ENCODE results near the gene CCNO. TPM values are rescaled to one million over a fixed set of nuclear protein-coding genes. Genes with fewer than 3 reads are reported as not detected.

The CCNO gene
- total and polyA plus RNA-seq, 2 of the 8 experiments (the other 6 are each of a cell fraction or from before 2014, with no cell fraction given): 0.14 to 0.41 TPM

- Histone ChIP-seq H4K8ac (ENCODE audit: extremely low read depth, insufficient read depth, low read length) (no peak overlapping the region), H3K36me3 (ENCODE audit: control insufficient read depth in 2 of 4, insufficient read depth in 4 of 4, low read length in 3 of 4) (peaks cover 0 to under 1% (median 0%) of the 10 kb centered on the region in 4 experiments; a peak in 1 of 8 replicates), H3K4me1 (replicated peaks in 1 of 4; ENCODE audit: control insufficient read depth in 3 of 4, insufficient read depth in 4 of 4, low read length in 3 of 4) (no peaks in the 10 kb centered on the region), H3K9ac (replicated peaks in 1 of 4; ENCODE audit: extremely low read depth in 1 of 4, low read depth in 3 of 4, low read length in 3 of 4) (no peak overlapping the region), H3K27me3 (replicated peaks in 1 of 4; ENCODE audit: control insufficient read depth in 3 of 4, extremely low read depth in 1 of 4, insufficient read depth in 3 of 4, low read length in 3 of 4) (no peaks in the 10 kb centered on the region), H2BK12ac (ENCODE audit: low read depth, low read length) (no peak overlapping the region), H3K56ac (replicated peaks; ENCODE audit: insufficient read length, low read depth, low read length) (no peak overlapping the region), H2AFZ (ENCODE audit: low read length) (no peak overlapping the region), H4K20me1 (replicated peaks in 1 of 2; ENCODE audit: control insufficient read depth in 1 of 2, insufficient read depth in 2 of 2, low read length in 2 of 2) (no peaks in the 10 kb centered on the region), H3K79me1 (ENCODE audit: low read depth, low read length) (no peaks in the 10 kb centered on the region), H4K5ac (ENCODE audit: insufficient read length, low read depth, low read length) (no peak overlapping the region), H3K18ac (ENCODE audit: extremely low read depth, low read length) (no peak overlapping the region), H2AK5ac (ENCODE audit: low read depth, low read length) (no peak overlapping the region), H3K23ac (ENCODE audit: insufficient read length) (no peak overlapping the region), H3K4ac (replicated peaks; ENCODE audit: insufficient read length, low read depth, low read length) (no peak overlapping the region), H3K4me2 (ENCODE audit: insufficient read depth in 1 of 2, low read depth in 2 of 2, low read length in 2 of 2) (no peak overlapping the region), H3K9me3 (ENCODE audit: insufficient read depth in 2 of 2, low read depth in 1 of 2, low read length in 1 of 2) (no peaks in the 10 kb centered on the region), H3K27ac (ENCODE audit: low read depth, low read length) (no peak overlapping the region), H3K23me2 (ENCODE audit: low read depth, low read length) (no peaks in the 10 kb centered on the region), H3K4me3 (ENCODE audit: extremely low read depth in 1 of 4, insufficient read depth in 2 of 4, low read depth in 3 of 4, low read length in 4 of 4) (no peak overlapping the region), H2BK120ac (replicated peaks; ENCODE audit: low read depth, low read length) (no peak overlapping the region), H3K79me2 (ENCODE audit: control insufficient read depth in 1 of 2, insufficient read depth in 2 of 2, low read length in 2 of 2) (no peaks in the 10 kb centered on the region), H2BK15ac (ENCODE audit: low read length) (no peak overlapping the region), H4K91ac (replicated peaks; ENCODE audit: insufficient read length, low read length) (no peak overlapping the region), H3K14ac (ENCODE audit: insufficient read length) (no peak overlapping the region), H2BK5ac (ENCODE audit: low read depth, low read length) (no peak overlapping the region), H2BK20ac (ENCODE audit: low read length) (no peak overlapping the region)
- CTCF ChIA-PET (ENCODE audit: partially characterized antibody): interaction anchor here (0.6 kb wide), 1 partner anchor 60 kb away, joined by 3 read pairs; no protein-coding TSS in a partner anchor
- FAIRE-seq (no peak), DNase-seq (ENCODE audit: low read depth in 1 of 2, low spot score in 2 of 2) (no peak)
- 89% methylated on average over 1 of the region's 1 CpG; no CpG with 5 or more reads in 1 of the 2 experiments for WGBS, 2 experiments (ENCODE audit: extremely low coverage in 1 of 2, insufficient coverage in 1 of 2, insufficient read length in 1 of 2, insufficient replicate concordance in 2 of 2, low coverage in 1 of 2, low lambda C conversion rate in 2 of 2, missing lambda C conversion rate in 1 of 2)
- no peak for TF ChIP-seq POLR2AphosphoS5 (IDR thresholded peaks at IDR 0.05; ENCODE audit: low read depth, low read length)
- no peak for TF ChIP-seq BACH1 (IDR thresholded peaks at IDR 0.05; ENCODE audit: low read length)
- no peak for TF ChIP-seq SIX5 (IDR thresholded peaks at IDR 0.05; ENCODE audit: low read depth, low read length)
- no peak for TF ChIP-seq POLR2A (IDR thresholded peaks at IDR 0.05; ENCODE audit: control extremely low read depth in 1 of 2, low read depth in 2 of 2, low read length in 2 of 2)
- TF ChIP-seq RNF2 (IDR thresholded peaks at IDR 0.05; ENCODE audit: borderline replicate concordance, low read depth, low read length, missing control alignments, poor library complexity, severe bottlenecking): no peak
- TF ChIP-seq CHD2 (IDR thresholded peaks at IDR 0.05; ENCODE audit: low read length): no peak
- TF ChIP-seq BRCA1 (IDR thresholded peaks at IDR 0.05; ENCODE audit: low read depth, low read length): no peak
- no peak for TF ChIP-seq TEAD4 (IDR thresholded peaks at IDR 0.05; ENCODE audit: low read depth, low read length)
- POLR2A ChIA-PET (ENCODE audit: partially characterized antibody): no interaction called here
Measured at GRCh38 chr5:55250064-55250463, 16.7 kb upstream of the CCNO start.
